Lower lobe of right lung (tissue), 2 donors: ENCODE results near the gene FBRSL1. TPM values are rescaled to one million over a fixed set of nuclear protein-coding genes. Genes with fewer than 3 reads are reported as not detected.

ENCODE experiments used
- ATAC-seq, 2 donors: fragments of 200-7000 bp; cut with Tn5 transposase; one replicate each; pipeline ENCODE4 v1.9.1; 2020 to 2022; ENCODE audit warnings: mild to moderate bottlenecking in 2 of 2, moderate library complexity in 2 of 2
- DNase-seq: peaks from one replicate; pipeline ENCODE4 v3.0.0-alpha.2; 2020
- H3K27ac ChIP-seq: fragments of 200-600 bp; one replicate; pipeline ENCODE4 v1.8.0; 2022
- H3K27me3 ChIP-seq: fragments of 200-600 bp; one replicate; pipeline ENCODE4 v1.8.0; 2022; ENCODE audit warnings: low read depth
- H3K36me3 ChIP-seq: fragments of 200-600 bp; one replicate; pipeline ENCODE4 v1.8.0; 2022; ENCODE audit warnings: mild to moderate bottlenecking
- H3K4me1 ChIP-seq: fragments of 200-600 bp; one replicate; pipeline ENCODE4 v1.8.0; 2022
- H3K4me3 ChIP-seq: fragments of 200-600 bp; one replicate; pipeline ENCODE4 v1.8.0; 2022; ENCODE audit warnings: mild to moderate bottlenecking
- H3K9me3 ChIP-seq: fragments of 200-600 bp; one replicate; pipeline ENCODE4 v1.8.0; 2022
- CTCF ChIP-seq: fragments of 200-600 bp; IDR thresholded peaks from one replicate; pipeline ENCODE4 v1.8.0; 2022; ENCODE audit warnings: antibody characterized with exemption, mild to moderate bottlenecking
- intact Hi-C: fragments of 100-400 bp; cut with DNase I; formaldehyde crosslinking; loops from one replicate; pipeline ENCODE4 v1.11.0; 2022
- total RNA-seq: library from RNA; stranded (reverse); fragmentation: NEBNext Ultra II Directional; extraction: Animal tissue kit (Norgen Biotek cat#: 25700); gene quantifications from one replicate; pipeline ENCODE4 v1.2.1, GENCODE V29; 2021
- donor health status: DM: no; HTN: yes; CAD: no; lungs with severe emphysema.

The FBRSL1 gene
- total RNA-seq, 1 donor from 2014 or later: 47.6 TPM

GRCh38 chr12:132512197-132513069, 22.5 kb downstream of the FBRSL1 start:
- Histone ChIP-seq H3K36me3 (peaks cover 35% of the 10 kb centered on the region), H3K27me3 (no peaks in the 10 kb centered on the region), H3K27ac (no peak overlapping the region), H3K4me3 (no peak overlapping the region), H3K4me1 (peaks cover 6% of the 10 kb centered on the region), H3K9me3 (no peaks in the 10 kb centered on the region)
- ATAC-seq: no peak
- no peak for TF ChIP-seq CTCF
- intact Hi-C loops: no loop called here
- no peak for DNase-seq

- Histone ChIP-seq H3K36me3 (peaks cover 33% of the 10 kb centered on the region), H3K27me3 (no peaks in the 10 kb centered on the region), H3K4me1 (peaks cover 5% of the 10 kb centered on the region), H3K4me3 (no peak overlapping the region), H3K9me3 (no peaks in the 10 kb centered on the region), H3K27ac (no peak overlapping the region)
- intact Hi-C loops: no loop called here
- no peak for TF ChIP-seq CTCF
- ATAC-seq (no peak), DNase-seq (no peak)
These were observed 23.1 kb downstream of the FBRSL1 start for GRCh38 chr12:132513070-132513398.

DNA sequence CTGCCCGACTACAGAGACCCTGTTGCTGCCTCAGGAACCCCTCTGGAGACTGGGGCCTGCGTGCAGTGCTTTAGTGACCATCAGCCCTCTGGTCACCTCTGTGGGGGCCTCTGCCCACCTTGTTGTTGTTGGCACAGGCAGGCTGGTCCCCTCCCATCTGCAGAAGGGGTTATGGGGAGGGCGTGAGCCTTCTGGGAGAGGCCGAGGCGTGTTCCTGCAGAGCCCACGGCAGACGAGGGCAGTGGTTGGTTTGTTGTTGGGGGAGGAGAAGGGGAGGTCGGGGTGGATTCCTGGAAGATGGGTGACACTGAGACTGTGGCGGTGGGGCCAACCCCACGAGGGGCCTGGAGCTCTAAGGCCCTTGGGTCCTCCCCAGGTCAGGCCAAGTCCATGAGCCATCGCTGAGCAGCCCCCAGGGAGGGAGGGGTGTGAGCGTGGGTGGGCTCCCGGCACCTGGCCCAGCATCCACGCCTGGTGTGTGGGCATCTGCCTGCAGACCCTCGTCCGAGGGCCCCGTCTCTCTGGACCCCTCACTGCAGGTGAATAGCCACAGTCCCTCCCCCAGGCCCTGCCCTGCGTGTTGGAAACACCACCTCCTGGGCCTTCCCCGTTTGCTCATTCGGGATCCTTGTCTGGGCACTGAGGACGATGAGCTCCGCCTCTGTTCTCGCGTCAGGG, 23.6 kb downstream of the FBRSL1 start:
- ATAC-seq (no peak), DNase-seq (no peak)
- Histone ChIP-seq H3K4me3 (no peak overlapping the region), H3K27me3 (no peaks in the 10 kb centered on the region), H3K4me1 (peaks cover 5% of the 10 kb centered on the region), H3K36me3 (peaks cover 27% of the 10 kb centered on the region), H3K9me3 (no peaks in the 10 kb centered on the region), H3K27ac (no peak overlapping the region)
- no peak for TF ChIP-seq CTCF
- intact Hi-C loops: no loop called here

GRCh38 chr12:132514216-132514820, 24.4 kb downstream of the FBRSL1 start:
- Histone ChIP-seq H3K9me3 (no peaks in the 10 kb centered on the region), H3K4me3 (no peak overlapping the region), H3K4me1 (peaks cover 5% of the 10 kb centered on the region), H3K27me3 (no peaks in the 10 kb centered on the region), H3K36me3 (peaks cover 21% of the 10 kb centered on the region), H3K27ac (no peak overlapping the region)
- intact Hi-C loops: no loop called here
- TF ChIP-seq CTCF: no peak
- DNase-seq: no peak
- ATAC-seq: peak in 1 of 2 donors; percentile 3

- Histone ChIP-seq H3K4me1 (peaks cover 5% of the 10 kb centered on the region), H3K27me3 (no peaks in the 10 kb centered on the region), H3K4me3 (no peak overlapping the region), H3K9me3 (no peaks in the 10 kb centered on the region), H3K27ac (no peak overlapping the region), H3K36me3 (peaks cover 18% of the 10 kb centered on the region)
- DNase-seq: no peak
- TF ChIP-seq CTCF: no peak
- intact Hi-C loops: no loop called here
- ATAC-seq: no peak
These were observed 24.9 kb downstream of the FBRSL1 start for GRCh38 chr12:132514838-132515237.
